ES-I3 (cell line): ENCODE data around the gene RGS6.

ENCODE experiments used
- H3K36me3 ChIP-seq: 2 replicates; pipeline ENCODE4 v1.6.1; 2013; ENCODE audit warnings: mild to moderate bottlenecking, low read length, control low read depth, moderate library complexity; ENCODE audit not compliant: insufficient read depth
- H3K4me1 ChIP-seq: 2 replicates; pipeline ENCODE4 v1.6.1; 2013; ENCODE audit warnings: mild to moderate bottlenecking, control low read depth, low read length; ENCODE audit not compliant: insufficient read depth
- H3K9ac ChIP-seq: 2 replicates; pipeline ENCODE4 v1.6.1; 2013; ENCODE audit warnings: low read depth, mild to moderate bottlenecking, low read length, moderate library complexity
- H3K9me3 ChIP-seq: 2 replicates; pipeline ENCODE4 v1.6.1; 2013; ENCODE audit warnings: mild to moderate bottlenecking, low read length, moderate library complexity; ENCODE audit not compliant: control insufficient read depth, insufficient read depth

The RGS6 gene

GRCh38 chr14:72366619-72367018 lies 434.4 kb downstream of the RGS6 start:
- Histone ChIP-seq H3K9ac (no peak overlapping the region), H3K4me1 (no peaks in the 10 kb centered on the region), H3K36me3 (no peaks in the 10 kb centered on the region), H3K9me3 (no peaks in the 10 kb centered on the region)

GRCh38 chr14:72369106-72369505 lies 436.9 kb downstream of the RGS6 start:
- H3K9me3 ChIP-seq: no peaks in the 10 kb centered on the region

GRCh38 chr14:72377016-72377415 lies 444.8 kb downstream of the RGS6 start:
- no peak overlapping the region for H3K9ac ChIP-seq
- H3K9me3 ChIP-seq: no peaks in the 10 kb centered on the region
- no peaks in the 10 kb centered on the region for H3K36me3 ChIP-seq
- H3K4me1 ChIP-seq: no peaks in the 10 kb centered on the region

More at GRCh38 chr14:72369106-72369505, 436.9 kb downstream of the RGS6 start:
- Histone ChIP-seq H3K36me3 (no peaks in the 10 kb centered on the region), H3K4me1 (no peaks in the 10 kb centered on the region), H3K9ac (no peak overlapping the region)

GRCh38 chr14:72380456-72380855 lies 448.2 kb downstream of the RGS6 start:
- no peaks in the 10 kb centered on the region for H3K36me3 ChIP-seq
- no peak overlapping the region for H3K9ac ChIP-seq
- no peaks in the 10 kb centered on the region for H3K9me3 ChIP-seq
- no peaks in the 10 kb centered on the region for H3K4me1 ChIP-seq

- no peaks in the 10 kb centered on the region for H3K4me1 ChIP-seq
- no peak overlapping the region for H3K9ac ChIP-seq
- H3K9me3 ChIP-seq: no peaks in the 10 kb centered on the region
- H3K36me3 ChIP-seq: no peaks in the 10 kb centered on the region
Measured at GRCh38 chr14:72383865-72384264, 451.6 kb downstream of the RGS6 start.

GRCh38 chr14:72387726-72388125 lies 455.5 kb downstream of the RGS6 start:
- Histone ChIP-seq H3K36me3 (no peaks in the 10 kb centered on the region), H3K4me1 (no peaks in the 10 kb centered on the region), H3K9me3 (no peaks in the 10 kb centered on the region), H3K9ac (no peak overlapping the region)

- H3K9ac ChIP-seq: no peak overlapping the region
- no peaks in the 10 kb centered on the region for H3K36me3 ChIP-seq
Measured at GRCh38 chr14:72389200-72389599, 457.0 kb downstream of the RGS6 start.

GRCh38 chr14:72401101-72401625 lies 468.9 kb downstream of the RGS6 start:
- Histone ChIP-seq H3K36me3 (no peaks in the 10 kb centered on the region), H3K4me1 (no peaks in the 10 kb centered on the region), H3K9ac (no peak overlapping the region), H3K9me3 (no peaks in the 10 kb centered on the region)

More at GRCh38 chr14:72389200-72389599, 457.0 kb downstream of the RGS6 start:
- H3K9me3 ChIP-seq: peaks cover 4% of the 10 kb centered on the region; the same call in 1 of the 2 replicates
- H3K4me1 ChIP-seq: no peaks in the 10 kb centered on the region

GRCh38 chr14:72401632-72402376 lies 469.6 kb downstream of the RGS6 start:
- no peak overlapping the region for H3K9ac ChIP-seq
- no peaks in the 10 kb centered on the region for H3K36me3 ChIP-seq

GRCh38 chr14:72402377-72402772 lies 470.1 kb downstream of the RGS6 start:
- no peak overlapping the region for H3K9ac ChIP-seq
- H3K36me3 ChIP-seq: no peaks in the 10 kb centered on the region
- H3K4me1 ChIP-seq: no peaks in the 10 kb centered on the region
- no peaks in the 10 kb centered on the region for H3K9me3 ChIP-seq

More at GRCh38 chr14:72401632-72402376, 469.6 kb downstream of the RGS6 start:
- Histone ChIP-seq H3K4me1 (no peaks in the 10 kb centered on the region), H3K9me3 (no peaks in the 10 kb centered on the region)

- peaks cover 3% of the 10 kb centered on the region; the same call in 1 of the 2 replicates for H3K9me3 ChIP-seq
- H3K36me3 ChIP-seq: no peaks in the 10 kb centered on the region
- no peak overlapping the region for H3K9ac ChIP-seq
Measured at GRCh38 chr14:72404106-72404774, 472.0 kb downstream of the RGS6 start.

GRCh38 chr14:72404998-72405397 lies 472.8 kb downstream of the RGS6 start:
- Histone ChIP-seq H3K9ac (no peak overlapping the region), H3K36me3 (no peaks in the 10 kb centered on the region), H3K4me1 (no peaks in the 10 kb centered on the region), H3K9me3 (peaks cover 3% of the 10 kb centered on the region; the same call in 1 of the 2 replicates)

More at GRCh38 chr14:72404106-72404774, 472.0 kb downstream of the RGS6 start:
- no peaks in the 10 kb centered on the region for H3K4me1 ChIP-seq

- H3K9me3 ChIP-seq: peaks cover 3% of the 10 kb centered on the region; the same call in 1 of the 2 replicates
- no peaks in the 10 kb centered on the region for H3K36me3 ChIP-seq
- no peaks in the 10 kb centered on the region for H3K4me1 ChIP-seq
- no peak overlapping the region for H3K9ac ChIP-seq
Measured at GRCh38 chr14:72408020-72408419, 475.8 kb downstream of the RGS6 start.

- peaks cover 3% of the 10 kb centered on the region; the same call in 1 of the 2 replicates for H3K9me3 ChIP-seq
- H3K9ac ChIP-seq: no peak overlapping the region
- H3K36me3 ChIP-seq: no peaks in the 10 kb centered on the region
- H3K4me1 ChIP-seq: no peaks in the 10 kb centered on the region
Measured at GRCh38 chr14:72409047-72409446, 476.8 kb downstream of the RGS6 start.
